H1 (cell line): ENCODE results near the gene PLXNB2. TPM values are rescaled to one million over a fixed set of nuclear protein-coding genes. Genes with fewer than 3 reads are reported as not detected.

Experiments
- EZH2 ChIP-seq: fragments of 200-600 bp; sonication (generic); IDR thresholded peaks from 2 replicates; pipeline ENCODE4 v1.7.1; 2012; ENCODE audit warnings: low read depth, mild to moderate bottlenecking, moderate library complexity, low read length, inconsistent platforms; ENCODE audit not compliant: severe bottlenecking
- KDM4A ChIP-seq: IDR thresholded peaks from one replicate; pipeline ENCODE4 v1.7.1; 2012; ENCODE audit warnings: low read depth, mild to moderate bottlenecking, moderate library complexity, low read length, inconsistent platforms; ENCODE audit not compliant: severe bottlenecking
- PHF8 ChIP-seq: fragments of 200-600 bp; sonication (generic); conservative IDR thresholded peaks from 2 replicates; pipeline ENCODE4 v1.7.1; 2012; ENCODE audit warnings: low read depth, mild to moderate bottlenecking, inconsistent platforms, low read length, moderate library complexity
- POLR2A ChIP-seq, 2 experiments: IDR thresholded peaks; 1 replicate in 1 of 2; 2 replicates in 1 of 2; pipeline ENCODE4 v1.6.1; 2011; ENCODE audit warnings: low read depth in 2 of 2, low read length in 2 of 2, mild to moderate bottlenecking in 2 of 2; ENCODE audit errors: control extremely low read depth in 1 of 2
- RBBP5 ChIP-seq: IDR thresholded peaks from 2 replicates; pipeline ENCODE4 v1.7.1; 2012; ENCODE audit warnings: low read depth, mild to moderate bottlenecking, inconsistent platforms, low read length, moderate library complexity, borderline replicate concordance
- SAP30 ChIP-seq: fragments of 300-600 bp; sonication (generic); IDR thresholded peaks from 2 replicates; pipeline ENCODE4 v1.7.1; 2012; ENCODE audit warnings: low read length, moderate library complexity, mild to moderate bottlenecking, inconsistent platforms; ENCODE audit not compliant: insufficient read depth, insufficient replicate concordance
- TAF1 ChIP-seq: IDR thresholded peaks from 2 replicates; pipeline ENCODE4 v1.6.1; 2011; ENCODE audit warnings: mild to moderate bottlenecking, low read depth, low read length
- YY1 ChIP-seq: IDR thresholded peaks from 2 replicates; pipeline ENCODE4 v1.6.1; 2011; ENCODE audit warnings: low read depth, mild to moderate bottlenecking, low read length
- polyA plus RNA-seq, 7 experiments: library from polyadenylated mRNA; depleted of rRNA in 3 of 7; stranded (reverse) in 5 of 7; unstranded in 2 of 7; fragments of >200 nt in 5 of 7; fragments of 200-250 nt in 2 of 7; gene quantifications; 1 replicate in 5 of 7; 2 replicates in 1 of 7; 4 replicates in 1 of 7; pipeline versions ENCODE4 v1.2.1 to v1.2.3, GENCODE V29; 2011 to 2013; ENCODE audit warnings: missing spikeins in 2 of 7, mixed read lengths in 2 of 7
- total RNA-seq: library from RNA; stranded (reverse); fragmentation: NEBNext Ultra II Directional; extraction: Animal tissue kit (Norgen Biotek cat#: 25700); gene quantifications from 2 replicates; pipeline ENCODE4 v1.2.1, GENCODE V29; 2021

The PLXNB2 gene
- total and polyA plus RNA-seq, 2 of the 8 experiments (the other 6 are each of a cell fraction or from before 2014, with no cell fraction given), result 58.3 to 92.8 TPM

- TF ChIP-seq RBBP5 (peak; percentile 60; the same call in 1 of the 2 replicates), POLR2A (IDR thresholded peaks at IDR 0.05; ENCODE audit: control extremely low read depth in 1 of 2, low read depth in 2 of 2, low read length in 2 of 2) (0 out of 3 replicates have a peak, but pooled peaks of 1 of the 2 experiments have one; percentile 20), PHF8 (peak; percentile 38; the same call in 1 of the 2 replicates), KDM4A (peak; percentile 85), SAP30 (no peak), YY1 (peak; percentile 54; the same call in 1 of the 2 replicates), EZH2 (peak; percentile 27), TAF1 (peak; percentile 66)
Observed at GRCh38 chr22:50306753-50307749, at the start of gene PLXNB2 (continued).
